Measurements from ENCODE around the gene HADHA.
A peak's percentile ranks its signal among the peaks of the same experiment; 100 is the strongest.
"Not testable (repeated sequence)": the region's sequence is repeated elsewhere in the genome, so short reads cannot be mapped to it uniquely, and the experiment has no call there.

The HADHA gene

GRCh38 chr2:26172871-26173775 is 71.3 kb downstream of the HADHA start, which contains the start of gene GAREM2:
GAREM2 (plus strand) TSS chr2:26173088; CDS start chr2:26173221, 133 bp downstream.
- H3K27ac ChIP-seq: peak within 1 kb of the TSS; percentile 64; the same call in 1 of the 2 replicates
- TF ChIP-seq CTCF (conservative IDR thresholded peaks at IDR 0.05): no peak

GRCh38 chr2:26172189-26172870 is 72.1 kb downstream of the HADHA start:
- H3K27ac ChIP-seq: no peak overlapping the region
- no peak for TF ChIP-seq CTCF (conservative IDR thresholded peaks at IDR 0.05)

GRCh38 chr2:26170795-26171194 is 73.6 kb downstream of the HADHA start:
- no peak for TF ChIP-seq CTCF (conservative IDR thresholded peaks at IDR 0.05)
- H3K27ac ChIP-seq: no peak overlapping the region

- H3K27ac ChIP-seq: no peak overlapping the region
- no peak for TF ChIP-seq CTCF (conservative IDR thresholded peaks at IDR 0.05)
Measured at GRCh38 chr2:26169681-26170414, 74.6 kb downstream of the HADHA start.

- H3K27ac ChIP-seq: no peak overlapping the region
- no peak for TF ChIP-seq CTCF (conservative IDR thresholded peaks at IDR 0.05)
Measured at GRCh38 chr2:26169226-26169625, 75.2 kb downstream of the HADHA start.

GRCh38 chr2:26168785-26169184 is 75.6 kb downstream of the HADHA start:
- no peak for TF ChIP-seq CTCF (conservative IDR thresholded peaks at IDR 0.05)
- H3K27ac ChIP-seq: no peak overlapping the region

- H3K27ac ChIP-seq: not testable (repeated sequence)
Measured at GRCh38 chr2:26166541-26166940, 77.9 kb downstream of the HADHA start.
